HG03354 (cell line): ENCODE results near the gene WFDC1.

Experiments
- ATAC-seq: cut with Tn5 transposase; IDR thresholded peaks from one replicate; pipeline ENCODE4 v1.9.1; 2021; ENCODE audit warnings: mild to moderate bottlenecking; ENCODE audit not compliant: unreplicated experiment, poor library complexity, severe bottlenecking

WFDC1 gene

GRCh38 chr16:84294531-84295142 is at the start of gene WFDC1:
TSS of gene WFDC1 (plus strand) at chr16:84294878. CDS start at chr16:84294972, 94 bp downstream.
- no peak for ATAC-seq

- ATAC-seq = no peak
Observed at GRCh38 chr16:84245956-84246678, 48.6 kb upstream of the WFDC1 start.

GRCh38 chr16:84246679-84247077 is 48.0 kb upstream of the WFDC1 start:
- ATAC-seq = no peak

- ATAC-seq = no peak
Observed at GRCh38 chr16:84247331-84247730, 47.3 kb upstream of the WFDC1 start.

- ATAC-seq = no peak
Observed at GRCh38 chr16:84247844-84248243, 46.8 kb upstream of the WFDC1 start.

- ATAC-seq = no peak
Observed at GRCh38 chr16:84252184-84252583, 42.5 kb upstream of the WFDC1 start.

- no peak for ATAC-seq
Observed at GRCh38 chr16:84253173-84253572, 41.5 kb upstream of the WFDC1 start.

GRCh38 chr16:84254062-84254461 is 40.6 kb upstream of the WFDC1 start:
- no peak for ATAC-seq

- no peak for ATAC-seq
Observed at GRCh38 chr16:84255050-84255810, 39.4 kb upstream of the WFDC1 start.

- ATAC-seq = no peak
Observed at GRCh38 chr16:84258266-84258665, 36.4 kb upstream of the WFDC1 start.

GRCh38 chr16:84259691-84260090 is 35.0 kb upstream of the WFDC1 start:
- no peak for ATAC-seq

GRCh38 chr16:84260766-84261554 is 33.7 kb upstream of the WFDC1 start:
- no peak for ATAC-seq

- no peak for ATAC-seq
Observed at GRCh38 chr16:84262031-84262430, 32.6 kb upstream of the WFDC1 start.

GRCh38 chr16:84262939-84263338 is 31.7 kb upstream of the WFDC1 start:
- no peak for ATAC-seq

GRCh38 chr16:84266451-84266850 is 28.2 kb upstream of the WFDC1 start:
- ATAC-seq = no peak

GRCh38 chr16:84267380-84267779 is 27.3 kb upstream of the WFDC1 start:
- no peak for ATAC-seq

- ATAC-seq = no peak
Observed at GRCh38 chr16:84268291-84269040, 26.2 kb upstream of the WFDC1 start.

GRCh38 chr16:84270071-84270470 is 24.6 kb upstream of the WFDC1 start:
- no peak for ATAC-seq

- no peak for ATAC-seq
Observed at GRCh38 chr16:84270531-84270930, 24.1 kb upstream of the WFDC1 start.
